Measurements from ENCODE around the gene MND1.

Gene MND1

GRCh38 chr4:153346031-153346430 lies 1.5 kb downstream of the MND1 start:
- DNase-seq (ENCODE audit: low read depth in 2 of 2) = no peak

GRCh38 chr4:153346563-153346962 lies 2.1 kb downstream of the MND1 start:
- DNase-seq (ENCODE audit: low read depth in 2 of 2) = no peak

GRCh38 chr4:153347117-153347516 lies 2.6 kb downstream of the MND1 start:
- DNase-seq (ENCODE audit: low read depth in 2 of 2) = no peak

GRCh38 chr4:153348006-153348405 lies 3.5 kb downstream of the MND1 start:
- DNase-seq (ENCODE audit: low read depth in 2 of 2) = no peak

- DNase-seq (ENCODE audit: low read depth in 2 of 2) = no peak
Measured at GRCh38 chr4:153349206-153349805, 4.8 kb downstream of the MND1 start.

GRCh38 chr4:153362184-153362583 lies 17.7 kb downstream of the MND1 start:
- DNase-seq (ENCODE audit: low read depth in 2 of 2) = no peak

GRCh38 chr4:153364061-153364460 lies 19.6 kb downstream of the MND1 start:
- no peak for DNase-seq (ENCODE audit: low read depth in 2 of 2)

GRCh38 chr4:153365003-153365402 lies 20.5 kb downstream of the MND1 start:
- no peak for DNase-seq (ENCODE audit: low read depth in 2 of 2)

- DNase-seq (ENCODE audit: low read depth in 2 of 2) = no peak
Measured at GRCh38 chr4:153366486-153366885, 22.0 kb downstream of the MND1 start.

GRCh38 chr4:153367092-153367491 lies 22.6 kb downstream of the MND1 start:
- DNase-seq (ENCODE audit: low read depth in 2 of 2) = no peak

- no peak for DNase-seq (ENCODE audit: low read depth in 2 of 2)
Measured at GRCh38 chr4:153369021-153369420, 24.5 kb downstream of the MND1 start.

- no peak for DNase-seq (ENCODE audit: low read depth in 2 of 2)
Measured at GRCh38 chr4:153371701-153372234, 27.3 kb downstream of the MND1 start.

GRCh38 chr4:153372967-153373562 lies 28.6 kb downstream of the MND1 start:
- DNase-seq (ENCODE audit: low read depth in 2 of 2) = no peak

GRCh38 chr4:153374442-153374841 lies 30.0 kb downstream of the MND1 start:
- DNase-seq (ENCODE audit: low read depth in 2 of 2) = no peak

- no peak for DNase-seq (ENCODE audit: low read depth in 2 of 2)
Measured at GRCh38 chr4:153375303-153375702, 30.8 kb downstream of the MND1 start.

- DNase-seq (ENCODE audit: low read depth in 2 of 2) = no peak
Measured at GRCh38 chr4:153383131-153383530, 38.6 kb downstream of the MND1 start.

- DNase-seq (ENCODE audit: low read depth in 2 of 2) = no peak
Measured at GRCh38 chr4:153384160-153384559, 39.7 kb downstream of the MND1 start.

GRCh38 chr4:153385784-153386183 lies 41.3 kb downstream of the MND1 start:
- no peak for DNase-seq (ENCODE audit: low read depth in 2 of 2)

GRCh38 chr4:153387981-153388380 lies 43.5 kb downstream of the MND1 start:
- no peak for DNase-seq (ENCODE audit: low read depth in 2 of 2)

GRCh38 chr4:153393397-153393796 lies 48.9 kb downstream of the MND1 start:
- no peak for DNase-seq (ENCODE audit: low read depth in 2 of 2)

- no peak for DNase-seq (ENCODE audit: low read depth in 2 of 2)
Measured at GRCh38 chr4:153394945-153395344, 50.5 kb downstream of the MND1 start.

GRCh38 chr4:153398713-153399112 lies 54.2 kb downstream of the MND1 start:
- DNase-seq (ENCODE audit: low read depth in 2 of 2) = no peak

- no peak for DNase-seq (ENCODE audit: low read depth in 2 of 2)
Measured at GRCh38 chr4:153399358-153399757, 54.9 kb downstream of the MND1 start.

- no peak for DNase-seq (ENCODE audit: low read depth in 2 of 2)
Measured at GRCh38 chr4:153401501-153401900, 57.0 kb downstream of the MND1 start.

Measured in stimulated activated CD8-positive, alpha-beta memory T cell treated with anti-CD3 and anti-CD28 coated beads, Interleukin-7, amount 100 ng/mL, for 1 hour (primary cell).